SK-N-MC (cell line): ENCODE data around the gene CCNF.

Experiments
- EZH2 ChIP-seq: fragments of 200-600 bp; sonication (generic); IDR thresholded peaks from one replicate; pipeline ENCODE4 v1.6.1; 2017; ENCODE audit warnings: antibody characterized with exemption
- POLR2AphosphoS5 ChIP-seq: IDR thresholded peaks from 2 replicates; pipeline ENCODE4 v1.6.1; 2012; ENCODE audit warnings: mild to moderate bottlenecking, low read depth, low read length, borderline replicate concordance

DNA sequence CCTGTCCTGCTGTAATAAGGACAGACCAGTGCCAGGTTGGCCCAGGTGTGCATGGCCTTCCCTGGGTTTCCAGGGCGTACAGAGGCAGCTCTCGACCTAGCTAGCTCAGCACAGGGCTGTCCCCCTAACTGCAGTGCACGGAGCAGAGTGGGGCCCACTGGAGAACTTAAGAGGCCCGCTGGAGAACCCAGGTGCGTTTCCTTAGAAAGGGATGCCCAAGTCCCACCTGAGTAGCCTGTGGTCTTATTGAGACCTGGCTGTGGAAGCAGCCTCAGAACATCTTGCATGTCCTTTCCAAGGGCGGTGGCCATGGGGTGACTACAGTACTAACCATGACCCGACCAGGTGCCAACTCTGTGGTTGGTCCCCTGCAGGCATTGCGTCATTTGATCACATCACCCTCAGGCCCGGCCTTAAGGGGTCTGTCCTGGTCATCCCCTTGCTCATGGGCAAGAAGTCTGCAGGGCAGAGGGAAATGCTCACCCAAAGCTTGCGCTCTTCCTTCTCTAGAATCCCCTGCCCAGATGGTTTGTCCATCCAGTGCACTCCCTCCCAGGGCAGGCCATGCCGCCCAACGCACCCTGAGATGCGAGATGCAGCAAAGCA is 3.3 kb upstream of the CCNF start:
- TF ChIP-seq EZH2 (no peak), POLR2AphosphoS5 (no peak)
